GM23338 (cell line): ENCODE measurements around the gene MFRP.
"Not testable (repeated sequence)": the region's sequence is repeated elsewhere in the genome, so short reads cannot be mapped to it uniquely, and the experiment has no call there.

Source experiments
- CREB1 ChIP-seq: fragments of 250-450 bp; sonication (Bioruptor Pico); IDR thresholded peaks from 2 replicates; pipeline ENCODE4 v1.5.0; 2020; ENCODE audit warnings: low read depth, mild to moderate bottlenecking, moderate library complexity
- EZH2 ChIP-seq: fragments of 200-600 bp; sonication (generic); IDR thresholded peaks from one replicate; pipeline ENCODE4 v1.8.0; 2017; ENCODE audit warnings: antibody characterized with exemption, mild to moderate bottlenecking, low read depth; ENCODE audit not compliant: unreplicated experiment
- EZH2phosphoT487 ChIP-seq: fragments of 200-600 bp; sonication (generic); IDR thresholded peaks from one replicate; pipeline ENCODE4 v1.8.1; 2018; ENCODE audit warnings: antibody characterized with exemption; ENCODE audit not compliant: unreplicated experiment
- JUNB ChIP-seq: IDR thresholded peaks from one replicate; pipeline ENCODE4 v1.6.1; 2016; ENCODE audit warnings: antibody characterized with exemption; ENCODE audit not compliant: unreplicated experiment
- POLR2AphosphoS5 ChIP-seq: IDR thresholded peaks from 2 replicates; pipeline ENCODE4 v1.6.1; 2016; ENCODE audit warnings: antibody characterized with exemption, low read depth
- STAT1 ChIP-seq: IDR thresholded peaks from one replicate; pipeline ENCODE4 v1.6.1; 2016; ENCODE audit warnings: antibody characterized with exemption; ENCODE audit not compliant: unreplicated experiment
- ZNF114 ChIP-seq: fragments of 250-450 bp; sonication (Bioruptor Pico); IDR thresholded peaks from 2 replicates; pipeline ENCODE4 v1.5.0; 2020; ENCODE audit warnings: mild to moderate bottlenecking, moderate library complexity
- ZNF331 ChIP-seq: fragments of 250-450 bp; sonication (Bioruptor Pico); IDR thresholded peaks from 2 replicates; pipeline ENCODE4 v1.5.0; 2020; ENCODE audit warnings: low read depth, mild to moderate bottlenecking, moderate library complexity
- TF ChIP-seq, protein P1 (sequence below), 2 experiments: fragments of 200-600 bp in 1 of 2; sonication (generic) in 1 of 2; conservative IDR thresholded peaks; 2 replicates each; pipeline versions ENCODE4 v1.5.1 to v1.6.1; 2016 to 2017; ENCODE audit warnings: antibody characterized with exemption in 2 of 2, low read depth in 2 of 2, mild to moderate bottlenecking in 2 of 2, moderate library complexity in 1 of 2
- TF ChIP-seq, protein P2 (sequence below): IDR thresholded peaks from one replicate; pipeline ENCODE4 v1.6.1; 2018; ENCODE audit warnings: antibody characterized with exemption; ENCODE audit not compliant: unreplicated experiment
- TF ChIP-seq, protein P3 (sequence below): IDR thresholded peaks from 2 replicates; pipeline ENCODE4 v1.6.1; 2016; ENCODE audit warnings: antibody characterized with exemption

DNA sequence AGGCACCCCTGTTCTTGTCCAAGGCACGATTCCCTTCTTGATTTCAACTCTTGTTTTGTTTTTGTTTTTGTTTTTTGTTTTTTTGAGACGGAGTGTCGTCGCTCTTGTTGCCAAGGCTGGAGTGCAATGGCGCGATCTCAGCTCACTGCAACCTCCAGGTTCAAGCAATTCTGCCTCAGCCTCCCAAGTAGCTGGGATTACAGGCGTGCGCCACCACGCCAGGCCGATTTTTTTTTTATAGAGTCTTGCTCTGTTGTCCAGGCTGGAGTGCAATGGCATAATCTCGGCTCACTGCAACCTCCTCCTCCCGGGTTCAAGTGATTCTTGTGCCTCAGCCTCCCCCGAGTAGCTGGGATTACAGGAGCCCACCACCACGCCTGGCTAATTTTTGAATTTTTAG lies 36.0 kb upstream of the MFRP start:
- TF ChIP-seq, protein P1, sequence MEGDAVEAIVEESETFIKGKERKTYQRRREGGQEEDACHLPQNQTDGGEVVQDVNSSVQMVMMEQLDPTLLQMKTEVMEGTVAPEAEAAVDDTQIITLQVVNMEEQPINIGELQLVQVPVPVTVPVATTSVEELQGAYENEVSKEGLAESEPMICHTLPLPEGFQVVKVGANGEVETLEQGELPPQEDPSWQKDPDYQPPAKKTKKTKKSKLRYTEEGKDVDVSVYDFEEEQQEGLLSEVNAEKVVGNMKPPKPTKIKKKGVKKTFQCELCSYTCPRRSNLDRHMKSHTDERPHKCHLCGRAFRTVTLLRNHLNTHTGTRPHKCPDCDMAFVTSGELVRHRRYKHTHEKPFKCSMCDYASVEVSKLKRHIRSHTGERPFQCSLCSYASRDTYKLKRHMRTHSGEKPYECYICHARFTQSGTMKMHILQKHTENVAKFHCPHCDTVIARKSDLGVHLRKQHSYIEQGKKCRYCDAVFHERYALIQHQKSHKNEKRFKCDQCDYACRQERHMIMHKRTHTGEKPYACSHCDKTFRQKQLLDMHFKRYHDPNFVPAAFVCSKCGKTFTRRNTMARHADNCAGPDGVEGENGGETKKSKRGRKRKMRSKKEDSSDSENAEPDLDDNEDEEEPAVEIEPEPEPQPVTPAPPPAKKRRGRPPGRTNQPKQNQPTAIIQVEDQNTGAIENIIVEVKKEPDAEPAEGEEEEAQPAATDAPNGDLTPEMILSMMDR (conservative IDR thresholded peaks at IDR 0.05; ENCODE audit: low read depth in 2 of 2): not testable (repeated sequence)
- not testable (repeated sequence) for TF ChIP-seq ZNF114 (CRISPR knock-in tag); POLR2AphosphoS5; EZH2; CREB1 (CRISPR knock-in tag); EZH2phosphoT487; JUNB; ZNF331 (CRISPR knock-in tag); STAT1
- TF ChIP-seq, protein P2, sequence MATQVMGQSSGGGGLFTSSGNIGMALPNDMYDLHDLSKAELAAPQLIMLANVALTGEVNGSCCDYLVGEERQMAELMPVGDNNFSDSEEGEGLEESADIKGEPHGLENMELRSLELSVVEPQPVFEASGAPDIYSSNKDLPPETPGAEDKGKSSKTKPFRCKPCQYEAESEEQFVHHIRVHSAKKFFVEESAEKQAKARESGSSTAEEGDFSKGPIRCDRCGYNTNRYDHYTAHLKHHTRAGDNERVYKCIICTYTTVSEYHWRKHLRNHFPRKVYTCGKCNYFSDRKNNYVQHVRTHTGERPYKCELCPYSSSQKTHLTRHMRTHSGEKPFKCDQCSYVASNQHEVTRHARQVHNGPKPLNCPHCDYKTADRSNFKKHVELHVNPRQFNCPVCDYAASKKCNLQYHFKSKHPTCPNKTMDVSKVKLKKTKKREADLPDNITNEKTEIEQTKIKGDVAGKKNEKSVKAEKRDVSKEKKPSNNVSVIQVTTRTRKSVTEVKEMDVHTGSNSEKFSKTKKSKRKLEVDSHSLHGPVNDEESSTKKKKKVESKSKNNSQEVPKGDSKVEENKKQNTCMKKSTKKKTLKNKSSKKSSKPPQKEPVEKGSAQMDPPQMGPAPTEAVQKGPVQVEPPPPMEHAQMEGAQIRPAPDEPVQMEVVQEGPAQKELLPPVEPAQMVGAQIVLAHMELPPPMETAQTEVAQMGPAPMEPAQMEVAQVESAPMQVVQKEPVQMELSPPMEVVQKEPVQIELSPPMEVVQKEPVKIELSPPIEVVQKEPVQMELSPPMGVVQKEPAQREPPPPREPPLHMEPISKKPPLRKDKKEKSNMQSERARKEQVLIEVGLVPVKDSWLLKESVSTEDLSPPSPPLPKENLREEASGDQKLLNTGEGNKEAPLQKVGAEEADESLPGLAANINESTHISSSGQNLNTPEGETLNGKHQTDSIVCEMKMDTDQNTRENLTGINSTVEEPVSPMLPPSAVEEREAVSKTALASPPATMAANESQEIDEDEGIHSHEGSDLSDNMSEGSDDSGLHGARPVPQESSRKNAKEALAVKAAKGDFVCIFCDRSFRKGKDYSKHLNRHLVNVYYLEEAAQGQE: not testable (repeated sequence)
- TF ChIP-seq, protein P3, sequence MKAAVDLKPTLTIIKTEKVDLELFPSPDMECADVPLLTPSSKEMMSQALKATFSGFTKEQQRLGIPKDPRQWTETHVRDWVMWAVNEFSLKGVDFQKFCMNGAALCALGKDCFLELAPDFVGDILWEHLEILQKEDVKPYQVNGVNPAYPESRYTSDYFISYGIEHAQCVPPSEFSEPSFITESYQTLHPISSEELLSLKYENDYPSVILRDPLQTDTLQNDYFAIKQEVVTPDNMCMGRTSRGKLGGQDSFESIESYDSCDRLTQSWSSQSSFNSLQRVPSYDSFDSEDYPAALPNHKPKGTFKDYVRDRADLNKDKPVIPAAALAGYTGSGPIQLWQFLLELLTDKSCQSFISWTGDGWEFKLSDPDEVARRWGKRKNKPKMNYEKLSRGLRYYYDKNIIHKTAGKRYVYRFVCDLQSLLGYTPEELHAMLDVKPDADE: not testable (repeated sequence)
